ENCODE measurements around the gene LRRC71.

Gene LRRC71

DNA sequence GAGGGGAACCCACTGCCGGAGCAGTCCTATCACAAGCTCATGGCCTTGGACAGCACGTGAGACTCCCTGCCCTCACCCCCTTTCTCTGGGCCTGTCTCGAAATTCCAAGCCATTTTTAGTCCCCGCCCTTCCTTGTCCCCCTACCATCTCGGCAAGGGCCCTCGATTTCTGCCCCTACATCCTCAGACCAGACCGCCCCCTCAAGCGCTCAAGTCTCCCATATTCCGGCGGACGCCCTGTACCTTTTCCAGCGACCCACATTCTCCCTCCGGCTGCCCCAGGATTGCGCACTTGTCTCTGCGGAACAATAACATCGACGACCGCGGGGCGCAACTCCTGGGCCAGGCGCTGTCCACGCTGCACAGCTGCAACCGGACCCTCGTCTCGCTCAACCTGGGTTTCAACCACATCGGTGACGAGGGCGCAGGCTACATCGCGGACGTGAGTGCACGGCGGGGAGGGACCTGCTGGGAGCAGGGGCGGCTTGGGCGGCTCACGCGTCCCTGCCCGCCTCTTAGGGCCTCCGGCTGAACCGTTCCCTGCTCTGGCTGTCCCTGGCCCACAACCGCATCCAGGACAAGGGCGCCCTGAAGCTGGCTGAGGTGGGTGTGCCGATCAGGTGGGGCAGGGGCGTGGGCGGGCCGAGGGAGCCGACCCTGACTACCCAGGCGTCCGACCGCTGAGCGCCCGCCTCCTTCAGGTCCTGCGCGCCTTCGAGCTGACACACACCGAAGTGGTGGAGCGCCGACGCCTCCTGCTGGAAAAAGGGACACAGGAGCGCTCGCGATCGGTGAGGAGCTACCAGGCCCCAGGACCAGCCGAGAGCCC, 7.0 kb downstream of the LRRC71 start:
- peak; percentile 71 to 83 (median 76) for DNase-seq

- no peak for DNase-seq
Measured at GRCh38 chr1:156928043-156928602, 7.7 kb downstream of the LRRC71 start.

DNA sequence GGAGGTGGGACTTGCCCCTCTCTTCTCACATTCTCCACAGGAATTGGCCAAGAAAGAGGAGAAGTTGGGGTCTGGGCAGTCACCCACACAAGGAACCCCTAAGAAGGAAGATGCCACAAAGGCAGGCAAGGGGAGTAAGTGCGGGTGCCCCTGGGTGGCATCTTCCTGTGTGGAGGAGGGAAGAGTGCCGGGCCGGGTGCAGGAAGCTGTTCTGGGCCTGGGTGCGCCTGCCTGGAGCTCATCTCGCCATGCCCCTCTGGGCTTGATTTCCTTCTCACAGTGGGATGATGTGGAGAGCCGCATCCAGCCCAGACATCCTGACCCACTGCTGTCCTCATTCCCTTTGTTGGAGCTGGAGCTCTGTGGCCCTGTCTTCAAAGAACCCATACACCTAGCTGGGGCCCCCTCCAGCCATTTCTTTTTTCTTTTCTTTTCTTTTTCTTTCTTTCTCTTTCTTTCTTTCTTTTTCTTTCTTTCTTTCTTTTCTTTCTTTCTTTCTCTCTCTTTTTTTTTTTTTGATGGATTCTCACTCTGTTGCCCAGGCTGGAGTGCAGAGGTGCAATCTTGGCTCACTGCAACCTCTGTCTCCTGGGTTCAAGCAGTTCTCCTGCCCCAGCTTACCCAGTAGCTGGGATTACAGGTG, 9.3 kb downstream of the LRRC71 start:
- no peak for DNase-seq

- peak in 1 of 4 experiments; percentile 24 for DNase-seq
Measured at GRCh38 chr1:156930483-156930882, 10.1 kb downstream of the LRRC71 start.

- peak in 1 of 4 experiments; percentile 16 for DNase-seq
Measured at GRCh38 chr1:156931211-156931952, 10.9 kb downstream of the LRRC71 start.

DNA sequence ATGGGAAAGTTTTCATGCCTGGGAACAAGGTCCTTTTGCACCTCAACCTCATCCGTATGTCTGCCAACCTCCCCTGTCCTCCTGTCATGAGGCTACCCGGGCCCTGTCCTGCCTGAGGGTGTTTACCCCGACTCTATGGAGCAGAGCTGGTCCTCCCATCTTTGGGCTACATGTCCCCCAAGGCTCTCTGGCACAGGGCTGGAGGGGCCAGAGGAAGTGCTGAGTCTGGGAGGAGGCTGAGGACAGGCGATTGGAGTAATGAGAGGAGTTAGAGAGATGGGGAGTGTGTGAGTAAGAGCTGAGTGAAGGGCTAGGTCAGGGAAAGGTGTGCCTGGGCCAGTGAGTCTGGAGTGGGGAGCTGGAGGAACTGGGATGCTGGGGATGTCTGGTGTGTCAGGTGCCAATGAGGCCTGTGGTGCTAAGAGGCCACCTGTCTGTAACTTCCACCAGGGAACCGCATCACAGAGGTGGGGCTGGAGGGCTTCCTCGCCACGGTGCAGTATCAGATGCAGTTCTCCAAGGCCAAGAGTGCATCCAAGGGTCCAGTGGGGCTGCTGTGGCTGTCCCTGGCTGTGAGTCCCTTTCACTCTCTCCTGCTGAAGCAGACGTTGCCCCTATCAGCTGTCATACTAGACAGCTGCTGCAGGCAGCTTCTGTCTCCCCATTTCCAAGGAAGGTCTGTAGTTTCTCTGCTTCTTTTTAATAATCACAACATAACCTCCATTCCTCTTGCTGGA, 11.7 kb downstream of the LRRC71 start:
- no peak for DNase-seq

DNA sequence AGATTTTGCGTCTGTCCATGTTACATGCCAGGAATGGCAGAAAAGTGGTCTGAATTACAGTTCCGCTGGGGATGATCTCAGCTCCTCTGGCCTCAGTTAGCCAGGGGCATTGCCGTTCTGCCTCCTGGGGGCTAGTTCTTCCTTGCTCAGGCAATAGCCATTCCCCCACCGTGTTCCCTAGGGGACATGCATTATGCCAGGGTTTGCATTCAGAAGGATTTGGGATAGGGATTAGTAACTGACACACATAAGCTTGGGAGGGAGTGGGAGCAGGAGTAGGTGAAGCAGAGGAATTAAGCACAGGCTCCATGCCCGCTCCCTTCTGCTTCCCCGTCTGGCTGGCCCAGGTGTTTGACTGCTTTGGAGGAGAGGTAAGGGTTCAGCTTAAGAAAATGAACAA, 12.7 kb downstream of the LRRC71 start:
- no peak for DNase-seq

GRCh38 chr1:156935505-156936128, 15.2 kb downstream of the LRRC71 start:
- DNase-seq = no peak

GRCh38 chr1:156936191-156936590, 15.8 kb downstream of the LRRC71 start:
- DNase-seq = no peak

DNA sequence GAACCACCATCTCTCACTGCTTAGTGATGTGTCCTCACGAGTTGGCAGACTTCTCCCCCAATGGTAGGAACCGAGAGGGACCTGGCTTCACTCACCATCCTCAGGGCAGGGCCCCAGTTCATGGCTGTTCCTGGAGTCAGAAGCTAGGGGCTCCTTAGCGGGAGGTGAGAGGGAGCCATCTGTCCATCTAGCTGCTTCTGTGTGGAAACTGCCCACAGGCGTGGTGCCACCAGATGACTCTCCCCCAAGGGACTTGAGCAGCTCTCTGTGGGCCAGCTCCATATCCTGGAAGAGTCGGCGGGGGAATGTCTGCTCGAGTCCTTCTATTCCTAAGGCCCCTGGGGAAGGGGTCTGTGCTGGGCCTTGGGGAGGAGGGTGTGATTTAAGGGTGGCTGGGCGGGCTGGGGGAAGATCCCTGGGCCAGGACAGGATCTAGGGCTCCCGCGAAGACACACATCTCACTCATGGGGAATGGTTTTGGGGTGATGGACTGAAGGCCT, 16.3 kb downstream of the LRRC71 start:
- DNase-seq = no peak

DNA sequence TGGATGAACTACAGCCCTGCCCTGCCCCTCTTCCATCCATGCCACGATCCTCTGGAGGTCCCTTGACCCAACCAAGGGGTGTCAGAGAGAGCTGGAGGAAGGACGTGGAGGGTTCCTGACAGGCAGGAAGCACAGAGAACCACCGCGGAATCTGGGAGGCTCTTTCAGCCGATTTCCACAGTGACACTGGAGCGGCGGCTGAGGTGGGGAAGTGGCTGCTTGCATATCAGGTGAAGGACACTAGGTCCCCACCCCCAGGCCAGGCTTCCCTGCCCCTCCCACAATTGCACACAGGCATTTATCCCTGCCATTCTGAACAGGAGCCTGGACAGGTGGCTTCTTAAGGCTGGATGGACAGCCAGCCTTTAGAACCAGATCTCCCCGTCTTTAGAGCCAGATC, 17.5 kb downstream of the LRRC71 start:
- DNase-seq = no peak

- DNase-seq = no peak
Measured at GRCh38 chr1:156938813-156939212, 18.4 kb downstream of the LRRC71 start.

DNA sequence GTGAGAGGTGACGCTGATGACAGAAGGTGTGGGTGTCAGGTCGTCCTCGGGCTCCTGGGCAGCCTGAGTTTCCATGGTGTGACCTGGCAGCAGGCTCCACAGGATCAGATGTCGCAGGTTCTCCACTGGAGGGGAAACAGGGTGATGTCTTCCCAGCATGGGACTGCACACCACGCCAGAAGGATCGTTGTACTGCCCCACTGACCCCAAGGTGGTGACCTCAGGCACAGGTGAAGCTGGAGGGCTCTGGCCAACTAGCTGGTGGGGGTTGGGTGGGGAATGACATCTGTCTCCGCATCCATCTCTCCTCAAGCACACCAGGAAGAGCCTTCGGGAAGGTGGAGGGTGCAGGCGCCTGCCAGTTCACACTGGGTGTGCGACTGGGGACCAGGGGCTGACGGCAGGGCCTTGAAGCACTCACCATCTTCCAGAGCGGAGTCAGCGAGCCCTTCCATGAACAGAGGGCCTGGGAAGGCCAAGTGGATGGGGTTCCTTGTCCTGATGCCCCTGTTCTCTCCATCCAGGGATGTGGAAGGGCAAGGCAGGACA, 19.4 kb downstream of the LRRC71 start:
- DNase-seq = no peak

- no peak for DNase-seq
Measured at GRCh38 chr1:156941675-156942074, 21.2 kb downstream of the LRRC71 start.

DNA sequence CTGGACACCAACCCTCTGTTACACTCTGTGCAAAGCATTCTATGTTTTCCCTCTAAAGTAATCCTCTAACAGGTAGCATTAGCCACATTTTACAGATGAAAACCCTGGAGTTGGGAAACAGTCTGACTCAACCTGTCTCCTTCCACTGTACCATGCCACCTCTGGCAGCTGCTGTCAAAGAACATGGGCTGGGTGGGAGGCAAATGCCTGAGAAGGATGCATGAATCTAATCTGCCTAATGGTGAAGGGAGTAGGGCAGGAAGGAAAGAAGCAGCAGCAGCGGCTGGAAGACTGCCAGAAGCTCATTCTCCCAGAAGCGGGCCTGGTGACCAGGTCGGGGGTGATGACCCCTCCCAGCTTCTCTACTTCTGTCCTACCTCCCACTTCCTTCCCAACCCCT, 21.7 kb downstream of the LRRC71 start:
- no peak for DNase-seq

DNA sequence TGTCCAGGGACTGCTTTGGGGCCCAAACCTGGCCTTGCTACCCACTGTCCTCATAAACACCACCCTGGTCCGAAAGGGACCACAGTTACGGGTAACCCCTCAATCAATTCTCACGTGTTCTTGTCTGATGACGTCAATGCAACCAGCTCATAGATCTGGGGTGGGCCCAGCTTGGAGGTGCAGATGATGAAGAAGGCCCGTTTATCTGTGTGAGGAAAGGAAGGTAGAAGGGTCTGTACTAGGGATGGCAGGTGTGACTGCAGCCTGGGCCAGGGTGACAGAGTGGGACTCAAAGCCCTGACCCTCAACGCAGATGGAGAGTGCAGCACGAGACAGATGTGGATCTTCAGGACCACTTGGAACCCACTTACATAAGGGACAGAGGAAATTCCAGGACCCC, 22.1 kb downstream of the LRRC71 start:
- DNase-seq = no peak

GRCh38 chr1:156943756-156944155, 23.3 kb downstream of the LRRC71 start:
- DNase-seq = no peak

DNA sequence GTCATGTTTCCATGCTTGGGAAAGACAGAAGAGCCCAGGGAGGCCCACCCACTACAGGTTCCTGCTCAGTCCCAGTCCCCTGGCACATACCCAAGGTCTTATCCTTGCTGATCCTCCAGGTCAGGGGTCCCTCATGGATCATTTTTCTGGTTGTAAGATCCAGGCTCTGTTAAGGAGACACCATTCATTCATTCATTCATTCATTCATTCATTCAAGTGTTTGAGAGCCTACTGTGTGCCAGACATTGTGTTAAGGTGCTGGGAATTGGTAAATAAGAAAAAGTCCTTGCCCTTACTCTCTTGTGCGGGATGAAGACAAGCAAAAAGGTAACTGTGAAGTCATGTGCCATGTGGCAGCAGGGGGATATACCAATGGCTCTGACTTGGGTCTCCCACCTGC, 23.8 kb downstream of the LRRC71 start:
- DNase-seq = no peak

DNA sequence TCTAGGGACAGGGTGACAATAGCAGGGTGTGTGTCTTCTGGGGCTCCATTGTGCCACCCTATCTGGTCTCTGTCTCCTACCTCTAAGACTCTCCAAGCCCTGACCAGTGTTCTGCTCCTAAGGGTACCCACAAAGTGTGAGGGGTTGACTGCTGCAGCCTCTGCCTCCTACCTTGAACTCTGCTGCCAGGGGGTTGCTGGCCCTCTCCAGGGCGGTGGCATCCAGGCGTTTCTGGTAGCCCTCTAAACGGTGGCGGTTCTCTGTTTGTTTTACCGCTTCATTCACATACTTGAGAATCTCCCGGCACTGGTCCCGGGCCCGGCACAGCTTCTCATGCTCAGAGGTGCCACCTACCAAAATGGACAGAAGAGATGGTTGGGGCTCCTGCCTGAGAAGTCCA, 24.4 kb downstream of the LRRC71 start:
- DNase-seq = no peak

DNA sequence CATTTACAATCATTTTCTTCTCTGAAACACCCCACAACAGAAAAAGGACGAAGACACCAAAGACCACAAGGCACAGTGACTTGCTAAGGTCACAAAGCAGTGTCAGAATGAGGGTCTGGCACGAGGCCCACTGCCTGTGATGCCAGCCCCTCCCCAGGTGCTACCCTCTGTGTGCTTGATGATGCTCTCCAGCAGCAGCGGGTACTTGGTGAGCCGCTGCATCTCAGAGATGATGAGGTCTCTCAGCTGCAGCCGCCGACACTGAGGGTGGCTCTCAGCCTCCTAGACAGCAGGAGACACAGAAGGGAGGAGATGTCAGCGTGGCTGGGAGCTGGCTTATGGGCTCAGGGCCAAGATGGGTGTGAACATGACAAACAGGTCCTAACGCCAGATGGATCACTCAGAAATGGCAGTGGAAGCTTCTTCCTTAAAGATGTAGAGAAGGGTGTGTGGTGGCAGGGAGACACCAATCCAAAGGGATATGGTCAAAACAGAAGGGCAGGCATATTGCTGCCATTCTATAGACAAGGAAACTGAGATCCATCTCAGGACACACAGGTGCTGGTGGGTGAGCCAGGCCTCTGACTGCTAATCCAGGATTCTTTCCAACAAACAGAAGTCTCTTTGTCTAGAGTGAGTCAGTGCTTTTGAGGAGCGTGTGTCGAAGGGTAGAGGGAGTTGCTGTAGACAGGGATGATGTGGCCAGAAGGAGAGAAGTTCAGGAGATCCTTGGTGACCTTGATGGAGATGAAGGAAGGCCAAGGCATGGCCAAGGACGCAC, 25.6 kb downstream of the LRRC71 start:
- no peak for DNase-seq

DNA sequence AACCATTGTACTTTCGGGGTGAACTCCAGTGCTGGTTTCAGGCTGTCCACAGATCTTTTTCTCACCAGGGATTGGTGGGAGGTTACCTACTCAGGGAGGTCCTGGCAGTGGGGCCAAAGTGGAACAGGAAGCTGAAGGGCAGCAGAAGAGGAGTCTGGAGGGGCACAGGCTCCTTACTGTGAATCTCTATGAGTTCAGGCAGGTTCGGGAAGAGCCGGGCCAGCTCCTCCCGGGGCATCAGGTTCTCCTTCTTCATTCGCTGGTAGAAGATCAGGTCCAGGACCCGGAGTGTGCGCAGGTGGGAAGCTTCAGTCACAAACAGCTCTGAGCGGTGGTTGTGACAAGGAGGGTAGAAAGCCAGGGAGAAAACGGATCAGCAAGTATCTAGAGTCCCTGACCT, 26.7 kb downstream of the LRRC71 start:
- DNase-seq = no peak

Data from suppressor macrophage (primary cell).